ENCODE measurements around the gene RPSA.
"Not testable (repeated sequence)": the region's sequence is repeated elsewhere in the genome, so short reads cannot be mapped to it uniquely, and the experiment has no call there.

The RPSA gene

GRCh38 chr3:39406368-39407258 lies at the start of gene RPSA:
RPSA (plus strand) TSS chr3:39406720; CDS start chr3:39407654, 934 bp downstream.
- DNase-seq: peak; percentile 94

GRCh38 chr3:39358333-39358732 lies 48.2 kb upstream of the RPSA start:
- no peak for DNase-seq

GRCh38 chr3:39361252-39361927 lies 45.1 kb upstream of the RPSA start:
- DNase-seq: no peak

DNA sequence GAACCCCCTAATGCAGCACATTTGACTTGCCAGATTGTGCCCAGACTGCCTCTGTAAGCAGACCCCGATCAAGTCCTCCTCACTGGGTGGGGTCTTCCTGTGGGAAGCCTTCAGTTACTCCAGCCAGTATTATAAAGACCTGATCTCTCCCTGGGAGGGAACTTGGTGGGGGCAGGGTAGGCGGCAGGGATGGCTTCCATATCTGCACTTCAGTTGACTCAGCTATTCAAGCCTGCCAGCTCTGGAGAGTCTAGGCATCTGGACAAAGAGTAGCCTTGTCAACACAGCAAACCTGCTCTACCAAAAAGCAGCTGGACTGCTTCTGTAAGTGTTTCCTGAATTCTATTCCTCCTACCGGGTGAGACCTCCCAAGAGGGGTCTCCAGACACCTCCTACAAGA lies 44.3 kb upstream of the RPSA start:
- DNase-seq: no peak

DNA sequence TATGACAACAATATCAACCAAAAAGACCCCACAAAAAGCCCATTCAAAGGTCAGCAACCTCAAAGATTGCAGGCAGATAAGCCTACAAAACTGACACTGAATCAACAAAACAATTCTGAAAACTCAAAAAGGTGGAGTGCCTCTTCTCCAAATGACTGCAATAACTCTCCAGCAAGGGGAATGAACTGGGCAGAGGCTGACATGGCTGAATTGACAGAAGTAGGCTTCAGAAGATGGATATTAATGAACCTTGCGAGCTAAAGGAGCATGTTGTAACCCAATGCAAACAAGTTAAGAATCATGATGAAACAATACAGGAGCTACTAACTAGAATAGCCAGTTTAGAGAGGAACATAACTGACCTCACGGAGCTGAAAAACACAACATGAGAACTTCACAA lies 43.7 kb upstream of the RPSA start:
- DNase-seq: no peak

GRCh38 chr3:39370450-39370849 lies 36.1 kb upstream of the RPSA start:
- not testable (repeated sequence) for DNase-seq

- no peak for DNase-seq
These were observed 33.7 kb upstream of the RPSA start for GRCh38 chr3:39372833-39373232.

DNA sequence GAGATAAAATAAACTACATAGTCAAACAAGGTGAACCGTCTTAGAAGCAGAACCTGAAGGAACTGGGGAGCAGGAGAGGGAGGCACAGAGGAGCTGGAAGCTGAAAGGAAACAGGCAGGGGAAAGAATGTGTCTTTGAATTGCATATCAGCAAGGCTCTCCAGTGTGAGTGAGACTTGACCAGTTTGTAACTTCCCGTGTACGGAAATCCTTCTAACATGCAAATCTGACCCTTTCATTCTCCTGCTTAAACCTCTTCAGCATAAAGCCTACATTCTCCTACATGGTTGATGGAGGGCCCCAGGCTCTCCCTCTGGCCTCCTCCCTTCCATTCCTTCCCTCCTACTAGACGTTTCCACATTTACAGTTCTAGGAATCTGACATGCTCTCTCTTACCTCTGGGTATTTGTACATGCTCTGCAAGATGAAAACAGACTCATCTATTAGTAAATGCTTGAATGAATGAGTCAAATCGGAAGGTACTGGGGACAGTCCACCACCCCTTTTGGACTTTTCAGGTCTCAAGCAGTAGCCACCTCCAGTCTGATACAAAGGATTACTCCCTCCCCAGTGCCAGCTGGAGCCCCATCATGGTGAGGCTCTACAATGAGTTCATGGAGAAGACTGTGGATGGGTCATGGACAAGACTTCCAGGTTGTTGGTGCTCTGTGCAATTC lies 29.4 kb upstream of the RPSA start:
- no peak for DNase-seq

- DNase-seq: no peak
These were observed 28.4 kb upstream of the RPSA start for GRCh38 chr3:39378088-39378487.

DNA sequence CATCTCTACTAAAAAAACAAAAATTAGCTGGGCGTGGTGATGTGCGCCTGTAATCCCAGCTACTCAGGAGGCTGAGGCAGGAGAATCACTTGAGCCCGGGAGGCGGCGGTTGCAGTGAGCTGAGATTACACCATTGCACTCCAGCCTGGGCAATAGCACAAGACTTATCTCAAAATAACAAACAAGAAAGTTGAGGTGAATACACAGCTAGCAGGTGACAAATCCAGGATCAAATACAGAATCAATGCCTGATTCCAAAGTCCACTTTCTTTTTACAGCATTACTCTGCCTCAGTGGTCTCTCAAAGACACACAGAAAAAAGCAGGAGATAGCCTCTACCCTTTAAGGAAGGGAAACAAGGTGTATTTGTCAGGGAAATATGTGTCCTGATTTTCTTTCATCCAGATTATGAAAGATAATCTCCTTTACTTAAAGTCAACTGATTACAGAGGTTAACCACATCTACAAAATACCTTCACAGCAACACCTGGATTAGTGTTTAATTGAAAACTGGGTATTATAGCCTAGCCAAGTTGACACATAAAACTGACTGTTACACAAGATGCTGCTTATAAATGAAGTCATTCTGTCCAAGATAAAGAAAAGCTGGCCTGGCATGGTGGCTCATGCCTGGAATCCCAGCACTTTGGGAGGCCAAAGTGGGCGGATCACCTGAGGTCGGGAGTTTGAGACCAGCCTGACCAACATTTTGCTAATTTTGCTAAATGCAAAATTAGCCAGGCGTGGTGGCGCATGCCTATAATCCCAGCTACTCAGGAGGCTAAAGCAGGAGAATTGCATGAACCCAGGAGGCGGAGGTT lies 27.4 kb upstream of the RPSA start:
- no peak for DNase-seq

GRCh38 chr3:39379778-39380155 lies 26.8 kb upstream of the RPSA start:
- DNase-seq: no peak

GRCh38 chr3:39381432-39381831 lies 25.1 kb upstream of the RPSA start:
- no peak for DNase-seq

- DNase-seq: no peak
These were observed 23.3 kb upstream of the RPSA start, which contains the start of gene SLC25A38 for GRCh38 chr3:39383045-39383880. SLC25A38 (plus strand) TSS chr3:39383370; CDS start chr3:39383725, 355 bp downstream.

- DNase-seq: no peak
These were observed 22.4 kb upstream of the RPSA start for GRCh38 chr3:39383881-39384664.

GRCh38 chr3:39384665-39385000 lies 21.9 kb upstream of the RPSA start:
- DNase-seq: no peak

GRCh38 chr3:39385456-39386090 lies 20.9 kb upstream of the RPSA start:
- no peak for DNase-seq

DNA sequence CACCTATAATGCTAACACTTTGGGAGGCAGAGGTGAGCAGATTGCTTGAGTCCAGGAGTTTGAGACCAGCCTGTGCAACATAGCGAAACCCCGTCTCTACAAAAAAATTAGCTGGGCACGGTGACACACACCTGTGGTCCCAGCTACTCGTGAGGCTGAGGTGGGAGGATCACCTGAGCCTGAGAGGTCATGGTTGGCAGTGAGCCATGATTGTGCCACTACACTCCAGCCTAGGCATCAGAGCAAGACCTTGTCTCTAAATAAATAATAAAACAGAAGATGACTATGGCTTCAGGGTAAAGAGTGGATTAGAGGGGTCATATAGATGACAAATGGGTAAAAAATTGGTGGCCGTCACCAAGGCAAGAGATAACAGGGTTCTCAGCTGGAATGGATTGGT lies 20.2 kb upstream of the RPSA start:
- no peak for DNase-seq

DNA sequence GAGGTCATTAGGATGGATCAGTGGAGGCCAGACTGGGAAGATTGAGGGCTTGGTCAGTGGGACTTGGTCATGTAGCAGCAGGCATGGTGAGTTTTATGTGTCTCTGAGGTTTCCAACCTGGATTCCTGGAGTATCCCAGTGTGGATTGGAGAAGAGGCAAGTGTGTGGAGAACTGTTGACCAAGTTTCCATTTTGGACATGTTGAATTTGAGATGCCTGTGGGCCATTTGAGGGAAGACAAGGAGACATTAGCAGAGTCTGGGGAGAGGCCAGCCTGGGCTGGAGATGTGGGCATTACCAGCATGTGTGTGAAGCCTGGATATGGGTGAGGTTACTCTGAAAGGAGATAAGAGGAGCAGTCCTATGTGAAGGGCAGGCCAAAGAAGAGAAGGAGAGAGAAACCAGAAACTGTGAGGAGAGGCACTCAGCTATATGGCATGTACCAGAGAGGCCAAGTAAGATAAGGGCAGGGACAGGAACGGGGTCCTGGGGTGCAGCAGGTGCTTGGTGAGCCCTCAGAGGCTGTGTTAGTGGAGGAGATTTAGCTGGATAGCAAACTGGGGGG lies 19.0 kb upstream of the RPSA start:
- no peak for DNase-seq

GRCh38 chr3:39388153-39388552 lies 18.4 kb upstream of the RPSA start:
- no peak for DNase-seq

GRCh38 chr3:39388741-39389248 lies 17.7 kb upstream of the RPSA start:
- DNase-seq: no peak

Measured in NCI-H2081 treated with DMSO at 0.1 percent for 48 hours (cell line).